ENCODE measurements around the gene MEF2B. TPM values are rescaled to one million over a fixed set of nuclear protein-coding genes. Genes with fewer than 3 reads are reported as not detected.

MEF2B gene
- total RNA-seq, 1 experiment from 2014 or later: 1.1 TPM

GRCh38 chr19:19095691-19096090 is 74.4 kb downstream of the MEF2B start:
- POLR2A ChIA-PET: no interaction called here
- intact Hi-C loops (cut with micrococcal nuclease; ENCODE audit: unreplicated experiment): no loop called here

More at GRCh38 chr19:19095691-19096090, 74.4 kb downstream of the MEF2B start:
- no peak overlapping the region for H3K27ac ChIP-seq (ENCODE audit: low read length)
- no peaks in the 10 kb centered on the region for H3K4me1 ChIP-seq (ENCODE audit: control insufficient read depth, insufficient read depth, low read length)
- BruUV-seq (replicated peaks): no TSS peak
- ATAC-seq: no peak
- H3K9me3 ChIP-seq (ENCODE audit: control insufficient read depth, insufficient read depth, low read depth, low read length): no peaks in the 10 kb centered on the region
- H3K36me3 ChIP-seq (ENCODE audit: control insufficient read depth, insufficient read depth, low read length): no peaks in the 10 kb centered on the region
- no peaks in the 10 kb centered on the region for H3K27me3 ChIP-seq (ENCODE audit: control insufficient read depth, insufficient read depth, low read length)
- CTCF ChIA-PET: no interaction called here
- no peak for TF ChIP-seq POLR2AphosphoS5 (IDR thresholded peaks at IDR 0.05; ENCODE audit: low read depth, low read length)
- TF ChIP-seq REST (IDR thresholded peaks at IDR 0.05; ENCODE audit: insufficient read depth in 1 of 2, low read depth in 2 of 2, low read length in 1 of 2): no peak
- TF ChIP-seq TCF7L2 (IDR thresholded peaks at IDR 0.05; ENCODE audit: low read depth, low read length): no peak
- H3K4me3 ChIP-seq (ENCODE audit: low read depth in 2 of 2, low read length in 2 of 2): no peak overlapping the region
- in situ Hi-C loops (cut with HindIII; ENCODE audit: low pct_unique_long_range_greater_than_20kb, low sequenced_read_pairs): no loop called here
- no peak for DNase-seq (ENCODE audit: low read depth, low spot score)

Other genes starting within 250 kb of the MEF2B start
- gene HOMER3, start 229.0 kb downstream of the MEF2B start, total RNA-seq (2021; ENCODE audit: unreplicated experiment): 58.9 TPM
- 112 TPM for gene SUGP2, start 136.7 kb downstream of the MEF2B start, total RNA-seq (2021; ENCODE audit: unreplicated experiment)
- gene ARMC6, start 136.7 kb downstream of the MEF2B start, total RNA-seq (2021; ENCODE audit: unreplicated experiment): 51.4 TPM
- 2.6 TPM for gene SLC25A42, start 106.3 kb downstream of the MEF2B start, total RNA-seq (2021; ENCODE audit: unreplicated experiment)
- 26.7 TPM for gene TMEM161A, start 31.8 kb downstream of the MEF2B start, total RNA-seq (2021; ENCODE audit: unreplicated experiment)
- 37.8 TPM for gene BORCS8, start 21.9 kb upstream of the MEF2B start, total RNA-seq (2021; ENCODE audit: unreplicated experiment)
- 92.3 TPM for gene RFXANK, start 22.0 kb upstream of the MEF2B start, total RNA-seq (2021; ENCODE audit: unreplicated experiment)
- 42.1 TPM for gene NR2C2AP, start 33.2 kb upstream of the MEF2B start, total RNA-seq (2021; ENCODE audit: unreplicated experiment)
- gene NCAN, start 41.7 kb upstream of the MEF2B start, total RNA-seq (2021; ENCODE audit: unreplicated experiment): 0.15 TPM
- gene TM6SF2, start 103.0 kb upstream of the MEF2B start, total RNA-seq (2021; ENCODE audit: unreplicated experiment): 2.7 TPM
- gene SUGP1, start 150.2 kb upstream of the MEF2B start, total RNA-seq (2021; ENCODE audit: unreplicated experiment): 41.5 TPM
- gene MAU2, start 150.6 kb upstream of the MEF2B start, total RNA-seq (2021; ENCODE audit: unreplicated experiment): 38.0 TPM
- gene GATAD2A, start 235.4 kb upstream of the MEF2B start, total RNA-seq (2021; ENCODE audit: unreplicated experiment): 99.6 TPM

All from Panc1 (cell line).